ENCODE results near the gene TEX22.

- no peak for TF ChIP-seq POLR2A (IDR thresholded peaks at IDR 0.05; ENCODE audit: low read length)
- no peak for TF ChIP-seq GATA1 (IDR thresholded peaks at IDR 0.05; ENCODE audit: low read depth, low read length)
Observed at GRCh38 chr14:105411985-105412770, 13.8 kb downstream of the TEX22 start.
